Measurements from ENCODE around the gene FAM135A. TPM values are rescaled to one million over a fixed set of nuclear protein-coding genes. Genes with fewer than 3 reads are reported as not detected.

FAM135A gene
- total RNA-seq, 3 donors from 2014 or later: 42.1 to 63.3 (median 56.3) TPM

GRCh38 chr6:70531133-70531532, 117.8 kb downstream of the FAM135A start:
- intact Hi-C loops (cut with DNase I, micrococcal nuclease): no loop called here

GRCh38 chr6:70537266-70537665, 124.0 kb downstream of the FAM135A start:
- TF ChIP-seq CTCF (IDR thresholded peaks at IDR 0.05): no peak
- no peak for ATAC-seq
- intact Hi-C loops (cut with DNase I, micrococcal nuclease): no loop called here

More at GRCh38 chr6:70531133-70531532, 117.8 kb downstream of the FAM135A start:
- Histone ChIP-seq H3K36me3 (ENCODE audit: low read depth) (no peaks in the 10 kb centered on the region), H3K4me1 (ENCODE audit: low read depth) (no peaks in the 10 kb centered on the region), H3K9me3 (no peaks in the 10 kb centered on the region), H3K4me3 (no peak overlapping the region)
- DNase-seq (no peak), ATAC-seq (no peak)
- TF ChIP-seq CTCF (IDR thresholded peaks at IDR 0.05): no peak

GRCh38 chr6:70538376-70538775, 125.1 kb downstream of the FAM135A start:
- ATAC-seq: no peak
- Histone ChIP-seq H3K4me3 (no peak overlapping the region), H3K4me1 (ENCODE audit: low read depth) (no peaks in the 10 kb centered on the region), H3K9me3 (no peaks in the 10 kb centered on the region), H3K36me3 (ENCODE audit: low read depth) (no peaks in the 10 kb centered on the region)
- DNase-seq: no peak
- intact Hi-C loops (cut with DNase I, micrococcal nuclease): no loop called here
- no peak for TF ChIP-seq CTCF (IDR thresholded peaks at IDR 0.05)

More at GRCh38 chr6:70537266-70537665, 124.0 kb downstream of the FAM135A start:
- no peaks in the 10 kb centered on the region for H3K36me3 ChIP-seq (ENCODE audit: low read depth)
- DNase-seq: no peak
- H3K4me1 ChIP-seq (ENCODE audit: low read depth): no peaks in the 10 kb centered on the region
- H3K9me3 ChIP-seq: no peaks in the 10 kb centered on the region
- no peak overlapping the region for H3K4me3 ChIP-seq

GRCh38 chr6:70547313-70547712, 134.0 kb downstream of the FAM135A start:
- Histone ChIP-seq H3K9me3 (no peaks in the 10 kb centered on the region), H3K4me1 (ENCODE audit: low read depth) (no peaks in the 10 kb centered on the region), H3K36me3 (ENCODE audit: low read depth) (no peaks in the 10 kb centered on the region), H3K4me3 (no peak overlapping the region)
- no peak for DNase-seq
- TF ChIP-seq CTCF (IDR thresholded peaks at IDR 0.05): no peak
- intact Hi-C loops (cut with DNase I, micrococcal nuclease): no loop called here
- ATAC-seq: no peak

- no peak for ATAC-seq
- Histone ChIP-seq H3K36me3 (ENCODE audit: low read depth) (no peaks in the 10 kb centered on the region), H3K4me3 (no peak overlapping the region), H3K4me1 (ENCODE audit: low read depth) (no peaks in the 10 kb centered on the region), H3K9me3 (no peaks in the 10 kb centered on the region)
- DNase-seq: no peak
- no peak for TF ChIP-seq CTCF (IDR thresholded peaks at IDR 0.05)
- intact Hi-C loops (cut with DNase I, micrococcal nuclease): no loop called here
Observed at GRCh38 chr6:70547905-70548304, 134.6 kb downstream of the FAM135A start.

GRCh38 chr6:70549327-70549726, 136.0 kb downstream of the FAM135A start:
- Histone ChIP-seq H3K4me1 (ENCODE audit: low read depth) (no peaks in the 10 kb centered on the region), H3K4me3 (no peak overlapping the region), H3K9me3 (no peaks in the 10 kb centered on the region), H3K36me3 (ENCODE audit: low read depth) (no peaks in the 10 kb centered on the region)
- TF ChIP-seq CTCF (IDR thresholded peaks at IDR 0.05): no peak
- ATAC-seq (no peak), DNase-seq (no peak)
- intact Hi-C loops (cut with DNase I, micrococcal nuclease): no loop called here
